HG03097 (cell line): ENCODE data around the gene ABCG2.

Experiments used
- ATAC-seq: cut with Tn5 transposase; IDR thresholded peaks from one replicate; pipeline ENCODE4 v1.9.1; 2021; ENCODE audit not compliant: unreplicated experiment, low FRiP score

The ABCG2 gene

DNA sequence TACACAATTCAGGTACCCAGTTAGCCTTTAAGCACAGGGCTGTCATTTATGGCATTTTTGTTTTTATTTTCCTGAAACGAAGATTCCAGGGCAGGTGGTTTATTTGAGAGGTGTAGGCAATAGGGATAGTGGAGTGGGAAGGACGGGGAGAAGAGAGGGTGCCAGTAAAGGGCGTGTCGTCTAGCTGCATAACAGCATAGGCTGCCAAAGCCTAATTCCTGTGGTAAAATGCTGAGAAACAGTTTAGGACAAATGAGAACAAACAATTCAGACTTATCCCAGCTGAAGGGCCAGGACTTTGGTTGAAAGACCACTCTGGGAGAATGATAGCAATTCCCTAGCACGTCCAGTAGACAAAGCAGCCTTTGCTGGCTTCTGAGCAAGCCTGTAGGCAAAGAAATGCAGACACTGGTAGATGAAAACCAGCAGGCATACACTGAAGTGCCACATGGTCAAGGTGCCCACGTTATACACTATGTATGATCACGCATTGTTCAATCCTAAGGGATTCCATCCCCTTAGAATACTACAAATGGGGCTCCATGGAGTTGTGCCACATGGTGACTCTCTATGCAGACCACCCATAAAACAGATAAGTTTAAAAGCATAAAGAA, 80.4 kb downstream of the ABCG2 start:
- no peak for ATAC-seq

DNA sequence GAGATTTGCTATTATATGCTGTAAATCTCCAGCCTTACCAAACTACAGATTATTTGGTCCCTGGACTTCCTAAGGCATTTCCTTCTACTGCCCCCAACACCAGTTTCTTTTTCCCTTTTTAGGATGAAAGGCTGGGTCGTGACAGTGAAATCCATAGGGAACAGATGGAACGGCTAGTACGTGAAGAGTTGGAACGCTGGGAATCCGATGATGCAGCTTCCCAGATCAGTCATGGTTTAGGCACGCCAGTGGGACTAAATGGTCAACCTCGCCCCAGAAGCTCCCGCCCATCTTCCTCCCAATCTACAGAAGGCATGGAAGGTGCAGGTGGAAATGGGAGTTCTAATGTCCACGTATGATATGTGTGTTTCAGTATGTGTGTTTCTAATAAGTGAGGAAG, 83.1 kb downstream of the ABCG2 start:
- ATAC-seq, result no peak

DNA sequence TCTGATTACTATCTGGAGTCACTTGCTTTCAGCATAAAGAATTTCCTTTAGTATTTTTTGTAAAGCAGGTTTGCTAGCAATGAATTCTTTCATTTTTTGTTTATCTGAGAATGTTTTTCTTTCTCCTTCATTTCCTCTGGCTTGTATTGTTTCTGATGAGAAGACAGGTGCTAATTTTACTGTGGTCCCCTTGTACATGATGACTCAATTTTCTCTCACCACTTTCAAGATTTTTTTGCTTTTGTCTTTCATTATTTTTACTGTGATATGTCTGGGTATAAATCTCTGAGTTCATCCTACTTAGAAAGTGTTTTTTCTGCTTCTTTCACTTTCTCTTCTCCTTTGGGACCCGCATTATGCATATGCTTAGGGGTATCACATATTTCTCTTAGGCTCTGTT, 88.4 kb downstream of the ABCG2 start:
- no peak for ATAC-seq

DNA sequence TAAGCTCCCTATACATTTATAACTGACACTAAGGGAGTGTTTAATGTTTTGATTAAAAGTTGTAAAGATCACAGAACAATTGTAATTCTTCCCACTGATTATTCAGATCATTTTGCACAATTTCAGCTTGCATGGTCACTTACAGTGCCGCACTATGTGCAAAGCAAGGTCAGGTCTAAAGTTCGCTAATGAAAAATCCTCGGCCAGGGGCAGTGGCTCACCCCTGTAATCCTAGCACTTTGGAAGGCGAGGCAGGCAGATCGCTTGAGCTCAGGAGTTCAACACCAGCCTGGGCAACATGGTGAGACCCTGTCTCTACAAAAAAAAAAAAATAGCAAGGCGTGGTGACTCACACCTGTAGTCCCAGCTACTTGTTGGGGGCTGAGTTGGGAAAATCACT, 94.0 kb downstream of the ABCG2 start:
- no peak for ATAC-seq

DNA sequence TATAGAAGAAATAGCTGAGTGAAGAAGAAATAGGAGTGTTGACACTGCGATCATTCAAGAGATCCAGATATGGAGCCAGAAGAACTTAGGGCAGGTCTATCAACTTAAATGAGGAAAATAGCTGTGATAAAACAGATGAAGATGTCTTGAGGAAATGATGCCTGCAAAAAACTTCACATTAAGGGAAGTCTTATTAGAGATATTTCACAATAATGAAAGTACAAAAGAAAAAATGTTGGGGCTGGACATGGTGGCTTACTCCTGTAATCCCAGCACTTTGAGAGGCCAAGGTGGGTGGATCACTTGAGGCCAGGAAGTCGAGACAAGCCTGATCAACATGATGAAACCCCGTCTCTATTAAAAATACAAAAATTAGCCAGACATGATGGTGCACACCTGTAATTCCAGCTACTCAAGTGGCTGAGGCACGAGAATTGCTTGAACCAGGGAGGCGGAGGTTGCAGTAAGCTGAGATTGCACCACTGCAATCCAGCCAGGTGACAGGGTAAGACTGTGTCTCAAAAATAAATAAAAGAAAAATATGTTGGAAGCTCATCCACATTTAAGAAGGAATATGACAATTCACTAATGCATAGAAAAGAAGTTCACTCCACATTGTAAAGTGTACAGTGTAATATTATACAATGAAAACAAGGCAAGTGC, 94.7 kb downstream of the ABCG2 start:
- ATAC-seq, result no peak

DNA sequence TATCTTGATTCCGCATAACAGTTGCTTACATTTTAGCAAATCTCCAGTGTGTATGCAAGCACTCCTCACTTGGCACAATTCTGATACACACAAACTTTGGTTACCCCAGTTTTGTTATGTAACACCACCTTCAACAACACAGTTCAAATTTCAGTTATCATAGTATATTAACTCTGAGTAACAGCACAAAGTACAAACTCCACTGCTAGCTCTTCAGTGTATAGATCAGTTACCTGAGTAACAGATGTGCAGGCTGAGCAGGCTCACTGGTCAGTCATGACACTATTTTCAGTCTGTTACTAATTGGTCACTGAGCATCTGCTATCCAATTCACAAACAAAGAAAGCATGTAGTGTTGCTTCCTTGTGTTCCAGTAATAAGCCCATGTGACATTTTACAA, 95.6 kb downstream of the ABCG2 start:
- no peak for ATAC-seq

DNA sequence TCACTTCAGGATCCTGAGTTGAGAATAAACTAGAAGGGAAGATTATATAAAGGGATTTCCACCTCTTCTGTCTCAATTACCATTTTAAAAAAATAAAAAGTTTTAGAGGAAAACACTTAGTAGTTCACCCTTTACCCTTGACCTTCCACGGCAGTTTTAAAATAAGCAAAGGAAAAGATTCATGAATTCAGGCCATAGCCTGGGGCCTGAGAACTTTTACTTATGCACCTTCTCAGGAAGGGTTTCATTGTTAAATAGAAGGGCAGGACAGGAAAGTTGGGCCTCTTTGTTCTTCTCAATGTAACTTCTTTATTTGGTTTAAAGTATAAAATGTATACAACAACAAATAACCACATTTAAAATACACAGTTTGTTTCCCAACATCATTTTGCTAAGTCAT, 96.1 kb downstream of the ABCG2 start:
- ATAC-seq, result no peak

DNA sequence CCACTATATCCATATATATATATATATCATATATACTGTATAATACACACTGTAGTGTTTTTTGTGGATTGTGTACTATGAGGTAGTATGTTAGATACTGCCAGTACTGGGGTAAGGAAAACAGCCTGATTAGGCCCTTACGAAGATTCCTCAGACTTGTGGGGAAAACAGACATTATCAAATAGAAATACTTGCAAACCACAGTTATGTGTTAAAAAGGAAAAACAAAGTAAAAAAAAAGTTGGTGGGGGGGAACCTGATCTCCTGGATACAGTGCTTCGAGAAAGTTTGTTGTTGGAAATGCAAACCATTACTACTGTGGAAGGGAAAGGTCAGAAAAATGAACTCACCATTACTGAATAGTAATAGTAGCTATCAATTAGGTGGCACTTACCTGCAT, 98.0 kb downstream of the ABCG2 start:
- ATAC-seq, result no peak

DNA sequence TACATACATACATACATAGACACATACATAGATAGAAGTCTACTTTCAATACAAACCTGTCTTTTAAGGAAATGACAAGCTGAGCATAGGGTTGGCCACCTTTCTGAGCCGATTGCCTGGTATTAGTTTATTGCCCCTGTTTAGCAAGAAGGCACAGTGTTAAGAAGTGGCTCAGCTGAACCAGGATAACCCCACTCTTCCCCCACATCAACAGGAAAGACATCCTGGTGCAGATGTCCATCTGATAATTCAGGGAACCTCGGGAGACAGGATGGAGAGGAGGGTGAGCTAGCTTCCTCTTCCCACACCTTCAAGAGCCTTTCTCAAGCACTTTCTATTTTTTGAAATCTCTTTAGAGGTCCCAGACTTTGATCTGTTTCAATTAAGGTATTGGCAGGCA, 98.7 kb downstream of the ABCG2 start:
- ATAC-seq, result no peak

DNA sequence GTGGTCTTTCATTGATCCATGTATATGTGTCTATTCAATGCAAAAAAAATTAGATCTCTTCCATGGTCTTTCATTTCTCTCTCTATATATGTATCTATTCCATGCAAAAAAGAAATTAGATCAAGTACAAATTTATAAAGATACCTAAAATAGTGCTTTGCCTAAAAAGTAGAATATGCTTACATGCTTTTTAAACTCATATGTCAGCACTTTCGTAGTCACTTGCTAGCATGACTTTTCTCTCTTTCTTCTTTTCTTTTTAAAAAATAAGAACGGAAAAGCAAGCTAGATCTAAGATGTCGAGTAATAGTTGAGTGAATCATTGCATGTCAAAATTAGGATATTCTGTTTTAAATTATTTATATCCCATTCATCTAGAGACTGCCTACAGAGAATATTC, 100.1 kb downstream of the ABCG2 start:
- ATAC-seq, result no peak

DNA sequence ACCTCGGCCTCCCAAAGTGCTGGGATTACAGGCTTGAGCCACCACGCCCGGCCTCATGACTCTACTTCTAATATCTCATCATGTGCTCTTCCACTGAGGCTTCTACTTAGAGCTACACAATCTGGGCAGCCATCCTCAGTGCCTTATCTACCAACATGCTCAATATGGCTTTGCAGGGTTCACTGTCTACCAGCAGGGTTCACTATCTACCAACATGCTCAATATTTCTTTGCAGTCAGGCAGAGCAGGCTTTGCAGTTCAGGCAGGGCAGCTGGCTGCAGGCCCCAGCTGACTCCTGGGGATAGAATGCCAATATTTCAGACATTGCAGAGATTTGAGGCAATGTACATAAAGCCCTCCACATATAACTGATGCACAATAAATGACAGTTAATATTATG, 103.5 kb downstream of the ABCG2 start:
- ATAC-seq, result no peak

DNA sequence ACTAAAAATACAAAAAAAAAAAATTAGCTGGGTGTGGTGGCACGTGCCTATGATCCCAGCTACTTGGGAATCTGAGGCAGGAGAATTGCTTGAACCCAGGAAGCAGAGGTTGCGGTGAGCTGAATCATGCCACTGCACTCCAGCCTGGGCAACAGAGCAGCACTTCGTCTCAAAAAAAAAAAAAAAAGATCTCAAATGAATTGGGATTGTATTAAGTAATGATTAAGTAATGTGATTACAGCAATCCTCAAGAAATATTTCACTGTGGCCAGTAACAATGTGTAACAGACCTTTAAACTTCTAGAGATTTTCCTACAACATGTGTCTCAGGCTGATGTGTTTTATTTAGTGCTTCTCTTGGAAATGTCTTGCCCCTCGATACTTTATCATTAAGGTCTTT, 104.2 kb downstream of the ABCG2 start:
- ATAC-seq, result no peak

DNA sequence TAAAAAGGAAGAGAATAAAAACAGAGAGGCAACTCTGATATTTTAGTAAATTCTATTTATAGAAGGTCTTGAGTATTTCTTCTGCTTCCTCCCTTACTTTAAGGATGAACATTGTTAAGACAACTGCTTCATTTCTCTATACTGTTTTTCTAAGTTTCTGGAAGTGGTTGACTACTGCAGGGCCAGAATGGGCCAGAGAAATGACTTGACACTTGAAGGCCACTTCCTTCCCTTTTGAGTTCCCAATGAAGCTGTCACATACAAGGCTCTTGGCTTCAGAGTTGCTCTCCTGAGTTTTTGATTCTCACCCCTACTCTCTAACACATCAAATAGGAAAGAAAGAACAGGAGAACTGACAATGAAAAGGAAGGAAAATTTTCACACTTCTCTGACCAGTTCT, 113.4 kb downstream of the ABCG2 start:
- no peak for ATAC-seq

DNA sequence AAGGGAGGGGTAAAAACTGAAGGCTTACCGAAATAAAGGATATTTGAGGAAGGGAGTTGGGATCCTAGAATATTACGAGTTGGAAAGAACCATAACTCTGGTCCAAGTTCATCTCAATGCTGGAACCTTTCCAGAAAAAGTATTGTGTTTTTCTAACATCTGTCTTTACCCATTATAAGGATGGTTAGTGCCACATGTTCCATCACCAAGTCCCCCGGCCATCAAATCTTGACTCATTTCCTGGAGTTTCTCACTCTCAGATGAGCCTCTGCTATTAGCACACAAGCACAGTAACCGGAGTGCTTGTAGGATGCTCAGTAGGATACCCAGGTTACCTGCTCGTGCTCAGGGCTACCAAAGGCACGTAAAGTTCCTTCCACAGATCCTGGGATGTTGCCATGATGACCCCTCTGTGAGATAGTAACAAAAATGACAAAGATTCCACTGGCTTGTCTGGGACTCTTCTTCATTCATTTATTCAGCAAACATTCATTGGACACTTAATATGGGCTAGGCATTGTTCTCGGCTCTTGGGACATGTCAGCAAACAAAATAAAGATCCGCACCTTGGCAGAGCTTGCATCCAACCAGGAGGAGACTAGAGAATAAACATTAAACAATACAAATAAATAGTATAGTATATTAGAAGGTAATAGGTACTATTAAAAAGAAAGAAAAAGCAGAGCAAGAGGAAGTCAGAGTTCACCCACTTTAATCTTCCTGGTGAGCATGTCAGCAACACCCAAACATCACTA, 114.7 kb downstream of the ABCG2 start:
- ATAC-seq, result no peak

DNA sequence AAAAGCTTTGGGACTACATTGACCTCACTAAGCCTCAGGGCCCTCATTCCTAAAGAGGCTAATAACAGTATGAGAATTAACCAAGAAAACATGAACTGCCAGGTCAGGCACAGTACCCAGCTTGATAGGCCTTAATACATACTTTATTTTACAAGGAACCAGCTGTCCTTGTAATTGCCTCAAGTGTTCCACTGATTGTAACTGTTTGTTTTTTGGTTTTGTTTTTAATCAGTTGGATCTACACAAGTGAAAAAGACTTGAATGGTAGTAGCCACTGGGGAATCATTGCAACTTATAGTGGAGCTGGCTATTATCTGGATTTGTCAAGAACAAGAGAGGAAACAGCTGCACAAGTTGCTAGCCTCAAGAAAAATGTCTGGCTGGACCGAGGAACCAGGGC, 115.4 kb downstream of the ABCG2 start:
- ATAC-seq, result no peak

DNA sequence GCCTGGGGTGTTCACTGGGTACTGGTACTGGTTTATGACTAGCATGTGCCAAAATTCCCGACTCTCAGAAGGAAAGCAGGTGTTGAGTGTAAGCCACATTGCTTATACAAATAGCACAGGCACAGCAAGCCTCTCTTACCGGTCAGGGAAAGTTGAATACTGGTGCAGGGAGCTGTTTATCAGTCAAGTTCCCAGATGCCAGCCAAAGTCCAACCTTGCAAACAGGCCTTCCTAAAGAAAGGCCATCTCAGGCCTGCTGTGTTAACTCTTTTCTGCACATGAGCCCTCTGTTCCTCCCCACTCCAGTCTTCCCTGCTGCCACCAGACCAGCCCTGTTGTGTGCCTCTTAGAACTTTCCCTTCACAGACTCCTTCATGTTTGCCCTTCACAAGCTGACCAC, 116.8 kb downstream of the ABCG2 start:
- no peak for ATAC-seq

DNA sequence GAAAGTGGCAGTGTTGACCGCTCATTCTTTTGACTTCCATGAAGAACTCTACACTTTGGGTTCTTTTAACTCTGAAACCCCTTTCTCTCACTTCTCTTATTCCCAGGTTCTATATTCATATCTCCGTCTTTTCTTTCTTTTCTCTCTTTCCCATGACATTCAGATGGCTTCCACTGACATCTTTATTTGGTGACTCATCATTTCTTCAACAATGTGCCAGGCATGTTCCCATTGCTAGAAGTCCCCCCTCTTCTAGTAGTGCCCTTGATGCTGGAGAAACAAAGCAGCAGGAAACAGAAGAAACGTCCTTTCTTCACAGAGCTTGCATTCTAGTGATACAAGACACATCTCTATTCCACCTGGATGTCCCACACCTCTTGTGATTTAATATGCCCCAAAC, 117.7 kb downstream of the ABCG2 start:
- ATAC-seq, result no peak
